Osteoblast (primary cell): ENCODE results near the gene SLC35D3. TPM values are rescaled to one million over a fixed set of nuclear protein-coding genes. Genes with fewer than 3 reads are reported as not detected.

Source experiments
- DNase-seq: peaks from one replicate; pipeline ENCODE4 v3.0.0; 2011; ENCODE audit warnings: low spot score, mixed read lengths; ENCODE audit not compliant: insufficient read length; ENCODE audit errors: missing footprints
- H2AFZ ChIP-seq: 2 replicates; pipeline ENCODE4 v1.6.0; 2011; ENCODE audit warnings: mild to moderate bottlenecking, low read length
- H3K27ac ChIP-seq: 2 replicates; pipeline ENCODE4 v1.5.1; 2011; ENCODE audit warnings: mild to moderate bottlenecking, low read depth, low read length, moderate library complexity
- H3K27me3 ChIP-seq: 2 replicates; pipeline ENCODE4 v1.6.0; 2012; ENCODE audit warnings: mild to moderate bottlenecking, control low read depth, inconsistent platforms, low read length, moderate library complexity; ENCODE audit not compliant: insufficient read depth
- H3K36me3 ChIP-seq: 2 replicates; pipeline ENCODE4 v1.5.1; 2011; ENCODE audit warnings: mild to moderate bottlenecking, low read length, control low read depth, moderate library complexity; ENCODE audit not compliant: insufficient read depth
- H3K4me1 ChIP-seq: 2 replicates; pipeline ENCODE4 v1.5.1; 2011; ENCODE audit warnings: mild to moderate bottlenecking, low read length, control low read depth, moderate library complexity; ENCODE audit not compliant: insufficient read depth
- H3K4me2 ChIP-seq: 2 replicates; pipeline ENCODE4 v1.6.0; 2011; ENCODE audit warnings: mild to moderate bottlenecking, low read length; ENCODE audit not compliant: insufficient read depth
- H3K4me3 ChIP-seq: fragments of 200-600 bp; sonication (generic); 3 replicates; pipeline ENCODE4 v1.5.1; 2012; ENCODE audit warnings: mild to moderate bottlenecking, low read length, inconsistent platforms; ENCODE audit not compliant: insufficient read depth
- H3K79me2 ChIP-seq: 2 replicates; pipeline ENCODE4 v1.6.0; 2012; ENCODE audit warnings: mild to moderate bottlenecking, low read length, control low read depth, inconsistent platforms; ENCODE audit not compliant: insufficient read depth
- H3K9me3 ChIP-seq: 2 replicates; pipeline ENCODE4 v1.5.1; 2011; ENCODE audit warnings: low read depth, low read length, control low read depth
- H4K20me1 ChIP-seq: 2 replicates; pipeline ENCODE4 v1.6.0; 2012; ENCODE audit warnings: mild to moderate bottlenecking, low read length, control low read depth; ENCODE audit not compliant: insufficient read depth
- total RNA-seq: library from RNA; depleted of rRNA; stranded (reverse); fragments of >200 nt; gene quantifications from 2 replicates; pipeline ENCODE4 v1.2.3, GENCODE V29; 2012
- TF ChIP-seq, protein P1 (sequence below): IDR thresholded peaks from 2 replicates; pipeline ENCODE4 v1.5.1; 2011; ENCODE audit warnings: mild to moderate bottlenecking, low read depth, low read length, moderate library complexity; ENCODE audit errors: extremely low read depth

Gene SLC35D3
- total RNA-seq, 1 donor = not detected

DNA sequence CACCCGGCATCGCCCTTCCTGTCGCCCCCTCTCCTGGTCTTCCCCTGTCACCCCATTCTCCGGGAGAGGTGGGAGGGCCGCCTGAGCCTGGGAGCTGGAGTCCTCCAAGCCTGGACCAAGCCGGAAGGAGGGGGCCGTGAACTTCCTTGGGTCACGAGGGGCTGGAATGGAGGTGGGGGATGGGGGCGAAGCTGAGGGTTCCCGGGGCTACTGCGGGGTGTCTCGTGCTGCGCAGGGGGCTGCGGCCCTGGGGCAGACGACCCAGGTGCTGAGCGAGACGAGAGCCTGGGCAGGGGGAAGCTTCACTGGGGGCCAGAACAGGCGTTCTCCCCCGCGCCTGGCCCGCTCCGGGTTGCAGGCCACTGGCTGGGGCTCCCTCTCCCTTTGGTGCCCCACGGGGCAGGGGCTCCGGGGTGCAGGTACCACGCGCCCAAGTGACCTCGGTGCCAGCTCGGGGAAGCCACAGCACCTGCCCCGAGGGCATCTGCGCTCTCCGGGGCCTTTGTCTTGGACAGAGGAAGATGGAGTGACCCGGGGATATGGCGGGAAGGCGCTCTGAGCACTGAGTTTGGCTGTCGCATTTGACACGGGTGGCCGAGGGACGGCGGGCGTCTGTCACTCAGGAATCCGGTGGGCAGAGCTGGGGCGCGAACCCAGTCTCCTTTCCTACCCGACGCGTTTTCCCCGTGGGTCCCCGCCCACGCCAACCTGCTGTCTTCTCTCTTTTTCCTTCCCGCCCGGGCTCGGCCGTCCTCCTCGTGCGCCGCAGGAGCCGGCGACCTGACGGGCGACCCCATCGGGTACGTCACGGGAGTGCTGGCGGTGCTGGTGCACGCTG, 1.2 kb downstream of the SLC35D3 start:
- Histone ChIP-seq H3K9me3 (no peaks in the 10 kb centered on the region), H3K27ac (no peak overlapping the region), H2AFZ (no peak overlapping the region), H3K4me1 (peaks cover 11% of the 10 kb centered on the region), H3K4me3 (no peak overlapping the region), H3K4me2 (no peak overlapping the region), H4K20me1 (no peaks in the 10 kb centered on the region), H3K36me3 (no peaks in the 10 kb centered on the region), H3K79me2 (no peaks in the 10 kb centered on the region), H3K27me3 (peaks cover 69% of the 10 kb centered on the region)
- TF ChIP-seq, protein P1, sequence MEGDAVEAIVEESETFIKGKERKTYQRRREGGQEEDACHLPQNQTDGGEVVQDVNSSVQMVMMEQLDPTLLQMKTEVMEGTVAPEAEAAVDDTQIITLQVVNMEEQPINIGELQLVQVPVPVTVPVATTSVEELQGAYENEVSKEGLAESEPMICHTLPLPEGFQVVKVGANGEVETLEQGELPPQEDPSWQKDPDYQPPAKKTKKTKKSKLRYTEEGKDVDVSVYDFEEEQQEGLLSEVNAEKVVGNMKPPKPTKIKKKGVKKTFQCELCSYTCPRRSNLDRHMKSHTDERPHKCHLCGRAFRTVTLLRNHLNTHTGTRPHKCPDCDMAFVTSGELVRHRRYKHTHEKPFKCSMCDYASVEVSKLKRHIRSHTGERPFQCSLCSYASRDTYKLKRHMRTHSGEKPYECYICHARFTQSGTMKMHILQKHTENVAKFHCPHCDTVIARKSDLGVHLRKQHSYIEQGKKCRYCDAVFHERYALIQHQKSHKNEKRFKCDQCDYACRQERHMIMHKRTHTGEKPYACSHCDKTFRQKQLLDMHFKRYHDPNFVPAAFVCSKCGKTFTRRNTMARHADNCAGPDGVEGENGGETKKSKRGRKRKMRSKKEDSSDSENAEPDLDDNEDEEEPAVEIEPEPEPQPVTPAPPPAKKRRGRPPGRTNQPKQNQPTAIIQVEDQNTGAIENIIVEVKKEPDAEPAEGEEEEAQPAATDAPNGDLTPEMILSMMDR = no peak
- DNase-seq = peak; percentile 71

GRCh38 chr6:136923954-136924673, 2.0 kb downstream of the SLC35D3 start:
- no peak overlapping the region for H3K27ac ChIP-seq
- H3K4me3 ChIP-seq = no peak overlapping the region
- no peak overlapping the region for H2AFZ ChIP-seq
- TF ChIP-seq, protein P1 = no peak
- no peaks in the 10 kb centered on the region for H3K36me3 ChIP-seq
- H3K79me2 ChIP-seq = no peaks in the 10 kb centered on the region
- DNase-seq = peak; percentile 69
- H4K20me1 ChIP-seq = no peaks in the 10 kb centered on the region
- H3K4me2 ChIP-seq = no peak overlapping the region
- H3K4me1 ChIP-seq = peaks cover 11% of the 10 kb centered on the region
- peaks cover 65% of the 10 kb centered on the region for H3K27me3 ChIP-seq
- H3K9me3 ChIP-seq = no peaks in the 10 kb centered on the region

DNA sequence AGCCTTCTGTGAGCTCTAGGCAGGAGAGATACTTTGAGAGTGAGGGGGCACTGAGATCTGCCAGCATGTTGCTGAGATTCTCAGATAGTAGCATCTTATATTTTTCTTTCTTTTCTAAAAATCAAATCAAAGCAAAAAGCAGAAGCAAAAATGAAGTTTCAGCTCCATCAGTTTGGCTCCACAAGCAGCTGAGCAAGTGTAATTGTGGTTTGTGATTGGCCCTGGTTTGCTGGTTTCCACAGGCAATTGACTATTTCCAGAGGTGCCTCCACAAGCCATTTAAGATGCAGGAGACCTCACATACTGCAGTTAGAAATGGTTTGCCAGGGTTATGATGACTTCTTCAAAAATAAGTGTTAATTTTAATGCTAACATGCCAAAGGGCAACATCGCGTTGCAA, 4.3 kb downstream of the SLC35D3 start:
- DNase-seq = peak; percentile 69
- H3K27ac ChIP-seq = no peak overlapping the region
- H2AFZ ChIP-seq = no peak overlapping the region
- H3K9me3 ChIP-seq = no peaks in the 10 kb centered on the region
- no peaks in the 10 kb centered on the region for H4K20me1 ChIP-seq
- H3K36me3 ChIP-seq = no peaks in the 10 kb centered on the region
- no peak overlapping the region for H3K4me2 ChIP-seq
- peaks cover 42% of the 10 kb centered on the region for H3K27me3 ChIP-seq
- TF ChIP-seq, protein P1 = no peak
- H3K79me2 ChIP-seq = no peaks in the 10 kb centered on the region
- no peak overlapping the region for H3K4me3 ChIP-seq
- peaks cover 5% of the 10 kb centered on the region for H3K4me1 ChIP-seq

GRCh38 chr6:136927292-136927691, 5.2 kb downstream of the SLC35D3 start:
- peak; percentile 42 for DNase-seq
- TF ChIP-seq, protein P1 = peak; percentile 47
- no peaks in the 10 kb centered on the region for H3K4me1 ChIP-seq
- H3K36me3 ChIP-seq = no peaks in the 10 kb centered on the region
- no peak overlapping the region for H3K4me2 ChIP-seq
- no peak overlapping the region for H3K4me3 ChIP-seq
- H3K27ac ChIP-seq = no peak overlapping the region
- H2AFZ ChIP-seq = no peak overlapping the region
- H4K20me1 ChIP-seq = no peaks in the 10 kb centered on the region
- no peaks in the 10 kb centered on the region for H3K9me3 ChIP-seq
- H3K27me3 ChIP-seq = peaks cover 33% of the 10 kb centered on the region
- H3K79me2 ChIP-seq = no peaks in the 10 kb centered on the region
